SH-SY5Y (cell line): ENCODE measurements around the gene BCL7A.

Experiments used
- GATA2 ChIP-seq: IDR thresholded peaks from 2 replicates; pipeline ENCODE4 v1.6.1; 2011; ENCODE audit warnings: mild to moderate bottlenecking, low read depth, low read length
- GATA3 ChIP-seq: IDR thresholded peaks from 2 replicates; pipeline ENCODE4 v1.6.1; 2011; ENCODE audit warnings: low read depth, mild to moderate bottlenecking, low read length, moderate library complexity

DNA sequence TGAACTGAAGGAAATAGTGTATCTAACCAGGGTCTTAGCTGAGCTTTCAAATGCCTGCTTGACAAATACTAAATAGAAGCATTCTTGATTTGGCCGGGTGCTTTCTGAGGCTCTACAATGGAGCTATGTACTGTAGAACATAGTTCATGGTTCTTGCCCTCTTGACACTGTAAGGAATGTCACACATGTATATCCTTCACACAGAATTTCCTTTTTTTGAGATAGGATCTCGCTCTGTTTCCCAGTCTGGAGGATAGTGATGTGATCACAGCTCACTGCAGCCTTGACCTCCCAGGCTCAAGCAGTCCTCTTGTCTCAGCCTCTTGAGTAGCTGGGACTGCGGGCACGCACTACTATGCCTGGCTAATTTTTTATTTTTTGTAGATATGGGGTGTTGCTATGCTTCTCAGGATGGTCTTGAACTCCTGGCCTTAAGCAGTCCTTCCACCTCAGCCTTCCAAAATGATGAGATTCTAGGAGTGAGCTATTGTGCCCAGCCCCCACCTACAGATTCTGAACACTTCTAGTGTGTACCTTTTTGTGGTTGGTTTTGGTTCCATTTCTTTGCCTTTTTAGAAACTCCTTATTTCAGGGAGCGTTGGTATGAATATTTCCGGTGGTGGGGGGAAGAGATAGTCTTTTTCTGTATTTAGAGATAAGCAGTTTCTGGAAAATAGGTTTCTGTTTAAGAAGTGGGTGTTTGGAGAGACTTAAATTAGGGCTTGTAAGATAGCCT, 61.1 kb downstream of the BCL7A start:
- no peak for TF ChIP-seq GATA2
- no peak for TF ChIP-seq GATA3
